Stomach smooth muscle (tissue), 2 donors: Measurements from ENCODE around the gene MRPL40.
A peak's percentile ranks its signal among the peaks of the same experiment; 100 is the strongest.

ENCODE experiments used
- H3K27ac ChIP-seq: one replicate; pipeline ENCODE4 v1.7.0; 2013; ENCODE audit warnings: mild to moderate bottlenecking, low read length, inconsistent platforms
- H3K27me3 ChIP-seq, 2 donors: one replicate each; pipeline ENCODE4 v1.7.0; 2013; ENCODE audit warnings: low read length in 2 of 2; ENCODE audit not compliant: insufficient read depth in 2 of 2, control insufficient read depth in 1 of 2
- H3K36me3 ChIP-seq, 2 donors: one replicate each; pipeline ENCODE4 v1.7.0; 2013; ENCODE audit warnings: low read length in 2 of 2; ENCODE audit not compliant: control insufficient read depth in 2 of 2, insufficient read depth in 2 of 2
- H3K4me1 ChIP-seq: one replicate; pipeline ENCODE4 v1.7.0; 2013; ENCODE audit warnings: low read length; ENCODE audit not compliant: control insufficient read depth, insufficient read depth
- H3K4me3 ChIP-seq, 2 donors: one replicate each; pipeline ENCODE4 v1.7.0; 2013; ENCODE audit warnings: low read length in 2 of 2
- H3K9ac ChIP-seq, 2 donors: one replicate each; pipeline ENCODE4 v1.7.0; 2013; ENCODE audit warnings: low read length in 2 of 2, mild to moderate bottlenecking in 1 of 2
- H3K9me3 ChIP-seq, 2 donors: one replicate each; pipeline ENCODE4 v1.7.0; 2013; ENCODE audit warnings: low read length in 2 of 2; ENCODE audit not compliant: control insufficient read depth in 2 of 2
- donor health status: healthy.
- donor health status: Pancreatic carcinoma.

The MRPL40 gene

DNA sequence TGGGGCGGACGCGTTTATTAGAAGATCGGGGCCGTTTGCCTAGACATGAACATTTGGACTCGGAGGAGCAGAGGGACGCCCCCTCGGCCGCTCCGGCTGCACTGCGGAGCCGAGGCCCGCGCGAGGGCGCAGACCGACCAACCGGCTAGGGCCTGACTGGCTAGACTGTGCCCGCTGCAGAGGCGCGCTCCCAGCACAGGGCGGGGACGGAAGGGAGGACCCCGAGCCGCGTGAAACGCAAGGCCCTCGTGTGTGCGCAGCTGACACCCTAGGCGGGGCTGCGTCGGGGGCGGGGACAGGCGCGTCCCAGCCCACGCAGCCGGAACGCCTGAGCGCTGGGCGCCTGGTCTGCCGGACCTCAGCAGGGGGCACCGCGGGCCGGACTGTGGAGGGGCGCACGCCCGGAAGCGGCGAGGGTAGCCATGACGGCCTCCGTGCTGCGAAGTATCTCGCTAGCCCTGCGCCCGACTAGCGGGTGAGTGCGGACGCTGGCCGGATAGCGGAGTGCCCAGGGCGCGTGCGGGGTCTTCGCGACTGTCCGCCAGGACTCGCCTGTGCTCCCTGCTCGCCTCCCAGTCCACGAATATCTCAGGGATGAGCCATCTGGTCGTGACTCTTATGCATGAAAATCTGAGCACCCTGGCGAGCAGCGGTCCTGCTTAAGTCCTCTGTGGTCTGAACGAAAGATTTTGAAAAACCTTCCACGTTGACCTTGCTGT, at the start of gene MRPL40:
Gene MRPL40 (plus strand): TSS at position 413 of the 719 bp plus-strand sequence. CDS start 10 bp downstream, at position 423.
- H3K4me3 ChIP-seq = peak within 1 kb of the TSS; percentile 86 to 95
- H3K9ac ChIP-seq = peak within 1 kb of the TSS; percentile 94 to 95
- no peaks in the 10 kb centered on the region for H3K27me3 ChIP-seq
- peaks cover 20% of the 10 kb centered on the region for H3K4me1 ChIP-seq
- peak within 1 kb of the TSS; percentile 95 for H3K27ac ChIP-seq
- peaks cover 14% of the 10 kb centered on the region in 2 donors for H3K36me3 ChIP-seq
- no peaks in the 10 kb centered on the region for H3K9me3 ChIP-seq

DNA sequence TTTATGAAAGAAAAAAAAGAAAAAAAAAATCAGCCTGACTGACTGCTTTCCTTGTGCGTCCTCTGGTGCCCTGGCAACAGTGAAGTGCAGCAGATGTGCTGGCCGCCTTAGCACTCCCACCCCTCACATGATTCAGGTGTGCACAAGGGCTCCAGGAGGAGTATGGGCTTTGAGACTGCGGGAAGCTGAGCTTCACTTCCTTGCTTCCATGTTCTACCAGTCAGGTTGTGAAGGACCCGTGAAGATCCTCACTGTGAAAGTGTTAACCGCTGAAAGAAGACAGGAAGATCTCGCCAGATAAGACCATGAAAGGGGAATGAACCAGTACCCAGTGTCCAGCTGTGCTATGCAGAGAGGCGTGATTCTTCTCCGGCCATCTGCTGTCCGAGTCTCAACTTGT, 49.1 kb upstream of the MRPL40 start:
- Histone ChIP-seq H3K9ac (no peak overlapping the region), H3K4me1 (no peaks in the 10 kb centered on the region), H3K27me3 (no peaks in the 10 kb centered on the region), H3K27ac (no peak overlapping the region), H3K36me3 (peaks cover 43 to 54% of the 10 kb centered on the region in 2 donors), H3K4me3 (no peak overlapping the region), H3K9me3 (no peaks in the 10 kb centered on the region)

DNA sequence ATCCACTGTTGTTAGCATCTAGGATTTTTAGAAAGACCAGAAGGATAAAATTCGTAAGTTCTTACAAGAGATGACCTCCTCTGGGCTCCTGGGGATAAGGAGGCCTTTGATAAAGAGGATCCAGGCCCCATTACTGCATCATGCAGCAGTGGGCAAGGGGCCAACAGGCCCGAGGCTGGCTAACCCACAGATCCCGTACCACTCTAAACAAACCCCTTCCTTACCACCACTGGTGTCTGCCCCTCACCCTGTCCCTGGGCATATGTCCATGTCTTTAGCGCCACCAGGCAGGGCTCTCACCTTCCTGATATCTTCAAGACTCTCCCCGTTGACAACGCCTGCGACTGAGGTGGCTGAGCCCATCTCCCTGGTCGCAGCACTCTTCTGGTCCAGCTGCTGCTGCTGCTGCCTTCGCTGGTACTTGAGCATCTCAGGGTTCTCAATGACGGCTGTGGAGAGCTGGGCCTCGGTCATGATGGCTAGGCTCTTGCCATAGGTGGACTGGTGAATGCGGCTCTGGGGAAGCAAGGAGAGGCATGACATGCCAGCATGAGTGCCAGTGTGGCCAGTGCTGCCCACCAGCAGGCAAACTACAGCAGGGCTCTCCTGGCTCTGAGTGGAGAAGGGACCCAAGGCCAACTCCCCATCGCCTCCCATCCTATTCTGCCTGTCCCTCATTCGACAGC, 47.0 kb upstream of the MRPL40 start:
- peaks cover 52 to 65% of the 10 kb centered on the region in 2 donors for H3K36me3 ChIP-seq
- no peak overlapping the region for H3K9ac ChIP-seq

DNA sequence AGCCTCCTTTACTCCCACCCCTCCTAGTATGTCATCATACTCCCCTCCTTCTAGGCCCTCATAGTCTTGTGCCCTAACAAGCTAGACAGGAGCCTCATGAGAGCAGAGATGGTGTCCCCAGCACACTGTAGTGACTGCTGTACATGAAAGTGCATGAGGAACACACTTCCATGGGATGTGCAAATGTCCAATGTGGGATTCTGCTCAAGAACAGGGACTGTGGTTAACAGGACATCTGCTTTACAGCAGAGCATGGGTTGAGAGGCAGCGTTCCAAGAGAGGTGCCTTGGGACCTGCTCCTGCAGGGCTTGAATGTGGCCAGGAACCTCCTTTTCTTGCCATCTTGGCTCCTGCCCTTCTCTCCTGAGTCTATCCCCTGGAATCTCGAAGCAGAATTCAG, 46.1 kb upstream of the MRPL40 start:
- H3K4me1 ChIP-seq = no peaks in the 10 kb centered on the region
- H3K4me3 ChIP-seq = no peak overlapping the region
- H3K27me3 ChIP-seq = no peaks in the 10 kb centered on the region
- no peaks in the 10 kb centered on the region for H3K9me3 ChIP-seq
- no peak overlapping the region for H3K9ac ChIP-seq
- H3K36me3 ChIP-seq = peaks cover 57 to 69% of the 10 kb centered on the region in 2 donors
- H3K27ac ChIP-seq = no peak overlapping the region

More for the DNA sequence above, 47.0 kb upstream of the MRPL40 start:
- no peaks in the 10 kb centered on the region for H3K4me1 ChIP-seq
- H3K27me3 ChIP-seq = no peaks in the 10 kb centered on the region
- no peak overlapping the region for H3K27ac ChIP-seq
- no peak overlapping the region for H3K4me3 ChIP-seq
- H3K9me3 ChIP-seq = no peaks in the 10 kb centered on the region

DNA sequence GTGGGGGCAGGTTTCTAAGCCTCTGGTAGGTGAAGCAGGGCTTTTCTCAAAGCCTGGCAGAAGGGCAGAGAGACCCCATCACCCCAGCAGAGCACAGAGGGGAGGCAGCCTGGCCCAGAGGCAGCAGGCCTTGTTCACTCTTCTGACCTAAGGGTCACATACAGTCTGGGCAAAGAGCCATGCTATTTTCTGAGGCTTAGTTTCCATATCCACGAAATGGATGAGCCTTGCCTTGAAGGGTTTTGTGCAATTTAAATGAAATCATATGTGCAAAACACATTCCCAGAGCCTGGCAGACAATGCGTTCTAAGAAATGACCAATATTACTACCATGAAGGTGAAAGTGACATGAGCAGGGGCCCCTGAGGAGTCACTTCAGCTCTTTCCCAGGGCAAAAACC, 45.3 kb upstream of the MRPL40 start:
- no peak overlapping the region for H3K27ac ChIP-seq
- no peak overlapping the region for H3K4me3 ChIP-seq

DNA sequence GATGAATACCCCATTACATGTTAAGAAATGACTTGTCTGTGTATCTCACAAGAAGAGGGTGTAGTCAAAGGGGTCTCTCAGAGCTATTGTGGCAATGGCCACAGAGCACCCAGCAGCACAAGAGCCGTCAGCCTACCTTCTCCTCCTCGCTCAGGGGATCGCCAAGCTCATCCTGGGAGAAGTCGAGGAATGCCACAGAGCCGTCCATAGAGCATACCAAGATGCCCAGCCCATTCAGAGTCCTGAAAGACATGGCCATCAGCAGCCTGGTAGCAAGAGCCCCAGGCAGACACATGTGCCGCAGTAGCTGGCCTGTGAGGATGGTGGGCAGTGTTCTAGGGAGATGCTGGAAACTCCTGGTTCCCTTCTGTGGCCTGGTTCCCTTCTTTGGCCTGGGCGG, 44.8 kb upstream of the MRPL40 start:
- Histone ChIP-seq H3K9me3 (no peaks in the 10 kb centered on the region), H3K4me3 (no peak overlapping the region), H3K27ac (no peak overlapping the region), H3K9ac (no peak overlapping the region), H3K4me1 (no peaks in the 10 kb centered on the region), H3K27me3 (no peaks in the 10 kb centered on the region), H3K36me3 (peaks cover 66 to 73% of the 10 kb centered on the region in 2 donors)

More for the DNA sequence above, 45.3 kb upstream of the MRPL40 start:
- no peaks in the 10 kb centered on the region for H3K9me3 ChIP-seq
- no peaks in the 10 kb centered on the region for H3K27me3 ChIP-seq
- H3K4me1 ChIP-seq = no peaks in the 10 kb centered on the region
- H3K9ac ChIP-seq = no peak overlapping the region
- H3K36me3 ChIP-seq = peaks cover 61 to 73% of the 10 kb centered on the region in 2 donors

DNA sequence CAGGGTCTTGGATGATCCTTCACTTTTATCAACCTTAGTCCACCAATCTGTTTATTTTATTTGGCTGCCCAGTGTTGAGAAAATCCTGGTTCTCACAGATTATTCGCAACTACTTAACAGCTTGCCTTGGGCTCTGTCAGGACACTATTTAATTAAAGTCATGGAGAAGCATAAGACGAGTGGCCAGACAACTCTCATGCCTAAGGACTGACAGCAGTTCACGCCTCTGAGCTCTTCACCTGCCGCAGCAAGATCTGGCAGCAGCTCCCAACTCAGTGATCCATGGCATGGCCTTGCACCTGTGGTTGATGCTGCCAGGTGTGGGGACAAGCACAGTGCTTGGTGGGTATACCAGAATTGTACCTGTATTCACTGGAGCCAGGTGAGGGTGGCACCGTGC, 38.6 kb upstream of the MRPL40 start:
- H3K4me3 ChIP-seq = no peak overlapping the region
- H3K9ac ChIP-seq = no peak overlapping the region
- no peaks in the 10 kb centered on the region for H3K27me3 ChIP-seq
- peaks cover 51 to 63% of the 10 kb centered on the region in 2 donors for H3K36me3 ChIP-seq
- H3K4me1 ChIP-seq = no peaks in the 10 kb centered on the region
- no peaks in the 10 kb centered on the region for H3K9me3 ChIP-seq
- H3K27ac ChIP-seq = no peak overlapping the region

DNA sequence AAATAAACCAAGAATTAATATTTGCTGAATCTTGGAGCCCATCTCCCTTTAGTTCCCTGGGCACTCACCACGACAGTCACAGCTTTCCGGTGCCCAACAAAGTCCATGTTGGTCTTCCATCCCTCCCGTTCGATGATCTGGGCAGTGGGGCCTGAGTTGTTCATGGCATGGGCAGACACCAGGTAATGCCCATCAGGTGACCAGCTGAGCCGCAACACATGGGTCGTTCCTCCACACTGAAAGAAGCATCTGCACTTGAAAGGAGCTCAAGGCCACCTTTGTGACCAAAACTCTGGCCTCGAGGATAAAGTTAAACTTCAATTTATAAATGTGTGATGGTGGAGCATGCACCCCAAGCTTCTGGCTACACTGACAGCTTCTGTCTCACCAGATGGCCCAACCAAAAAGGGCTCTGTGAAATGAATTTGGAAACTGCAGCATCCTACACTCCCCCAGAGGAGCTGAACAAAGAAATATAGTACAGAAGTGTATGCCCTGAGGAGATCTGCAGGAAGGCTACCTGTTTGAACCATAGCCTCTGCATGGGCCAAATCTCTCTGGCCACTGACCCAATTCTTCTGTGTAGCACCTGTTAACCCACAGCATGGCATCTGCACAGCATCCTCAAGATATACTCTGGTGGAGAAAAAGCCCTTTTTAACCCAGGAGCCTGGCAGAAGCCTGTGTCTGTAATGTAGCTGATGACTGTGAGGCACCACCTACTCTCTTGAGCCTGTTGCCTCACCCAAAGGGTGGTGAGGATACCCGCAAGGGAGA, 37.9 kb upstream of the MRPL40 start:
- peaks cover 46 to 58% of the 10 kb centered on the region in 2 donors for H3K36me3 ChIP-seq
- no peak overlapping the region for H3K4me3 ChIP-seq
- H3K9me3 ChIP-seq = no peaks in the 10 kb centered on the region
- no peaks in the 10 kb centered on the region for H3K27me3 ChIP-seq
- no peaks in the 10 kb centered on the region for H3K4me1 ChIP-seq
- H3K9ac ChIP-seq = no peak overlapping the region
- H3K27ac ChIP-seq = no peak overlapping the region

DNA sequence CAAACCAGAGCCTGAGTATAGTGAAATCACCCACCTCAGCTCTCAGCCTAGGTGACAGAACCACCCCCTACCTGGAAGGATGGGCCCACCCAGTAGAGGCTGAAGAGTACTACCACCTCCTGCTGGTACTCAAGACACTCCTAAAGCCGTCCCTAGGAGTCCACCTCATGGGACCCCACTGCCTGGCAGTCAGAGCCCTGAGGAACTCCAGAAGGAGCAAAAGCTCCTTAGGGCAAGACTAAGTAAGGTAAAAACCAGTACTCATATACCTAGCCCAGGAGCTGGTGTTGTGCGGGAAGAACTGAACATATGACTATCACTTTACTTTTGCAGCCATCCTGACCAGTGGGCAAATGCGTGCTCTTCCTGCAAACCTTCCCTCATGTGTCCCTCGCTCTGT, 37.1 kb upstream of the MRPL40 start:
- H3K27me3 ChIP-seq = no peaks in the 10 kb centered on the region
- H3K9me3 ChIP-seq = no peaks in the 10 kb centered on the region
- H3K36me3 ChIP-seq = peaks cover 48 to 55% of the 10 kb centered on the region in 2 donors
- H3K27ac ChIP-seq = no peak overlapping the region
- H3K9ac ChIP-seq = no peak overlapping the region
- no peaks in the 10 kb centered on the region for H3K4me1 ChIP-seq
- H3K4me3 ChIP-seq = no peak overlapping the region

DNA sequence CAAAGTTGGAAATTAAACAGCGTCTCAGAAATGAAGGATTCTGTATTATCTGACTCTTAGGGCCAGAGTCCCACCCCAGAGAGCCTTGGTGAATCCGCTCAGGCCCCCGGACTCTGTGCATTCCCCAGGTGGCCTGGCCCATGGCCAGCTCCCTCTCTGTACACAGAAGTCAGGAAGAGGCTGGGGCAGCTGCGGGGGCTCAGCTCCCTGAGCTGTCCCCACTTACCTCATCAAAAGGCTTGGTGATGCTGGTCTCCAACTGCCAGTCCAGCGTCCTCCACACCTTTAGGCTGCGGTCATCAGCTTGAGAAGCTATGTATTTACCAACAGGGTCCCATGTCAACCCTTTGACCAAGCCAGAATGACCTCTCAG, 35.8 kb upstream of the MRPL40 start:
- no peak overlapping the region for H3K9ac ChIP-seq
- no peak overlapping the region for H3K27ac ChIP-seq
- peaks cover 47 to 56% of the 10 kb centered on the region in 2 donors for H3K36me3 ChIP-seq

More for the DNA sequence above, 35.8 kb upstream of the MRPL40 start:
- Histone ChIP-seq H3K9me3 (no peaks in the 10 kb centered on the region), H3K4me1 (no peaks in the 10 kb centered on the region), H3K4me3 (no peak overlapping the region), H3K27me3 (no peaks in the 10 kb centered on the region)
